ENCODE results near the gene AGBL1.

The AGBL1 gene

GRCh38 chr15:86776145-86776544, 696.5 kb downstream of the AGBL1 start:
- no peak for TF ChIP-seq ZBTB48 (tag by site-specific recombination; IDR thresholded peaks at IDR 0.05)
- TF ChIP-seq ZNF140 (tag by site-specific recombination; IDR thresholded peaks at IDR 0.05), result no peak
- no peak for TF ChIP-seq ZNF175 (tag by site-specific recombination; IDR thresholded peaks at IDR 0.05)
- no peak for TF ChIP-seq ZNF2 (tag by site-specific recombination; IDR thresholded peaks at IDR 0.05)
- no peak for TF ChIP-seq ZNF670 (tag by site-specific recombination; IDR thresholded peaks at IDR 0.05; ENCODE audit: low read depth)
- no peak for TF ChIP-seq PRDM2 (tag by site-specific recombination; IDR thresholded peaks at IDR 0.05; ENCODE audit: borderline replicate concordance)
- no peak for TF ChIP-seq ZNF704 (tag by site-specific recombination; IDR thresholded peaks at IDR 0.05)
- TF ChIP-seq GFI1B (tag by site-specific recombination; IDR thresholded peaks at IDR 0.05), result no peak
- H3K4me1 ChIP-seq (ENCODE audit: control insufficient read depth, insufficient read depth, low read length), result no peaks in the 10 kb centered on the region
- ChIA-PET POLR2A (no interaction called here), CTCF (interaction anchor here (0.6 kb wide), 1 partner anchor 1469 kb away, joined by 5 read pairs; no protein-coding TSS in a partner anchor)
- H3K27ac ChIP-seq (ENCODE audit: extremely low read depth, low read depth, low read length), result no peak overlapping the region
- no peaks in the 10 kb centered on the region for H3K36me3 ChIP-seq (ENCODE audit: control insufficient read depth in 2 of 2, insufficient read depth in 1 of 2, low read length in 2 of 2)
- no peak overlapping the region for H3K4me3 ChIP-seq (ENCODE audit: low read depth, low read length)
- H3K9me3 ChIP-seq (ENCODE audit: control insufficient read depth, insufficient read depth, low read depth, low read length), result no peaks in the 10 kb centered on the region; the same call in 1 of the 2 replicates

GRCh38 chr15:86796521-86796920, 716.9 kb downstream of the AGBL1 start:
- POLR2A ChIA-PET, result no interaction called here
- Histone ChIP-seq H3K4me3 (ENCODE audit: low read depth, low read length) (no peak overlapping the region), H3K36me3 (ENCODE audit: control insufficient read depth in 2 of 2, insufficient read depth in 1 of 2, low read length in 2 of 2) (no peaks in the 10 kb centered on the region), H3K27ac (ENCODE audit: extremely low read depth, low read depth, low read length) (no peak overlapping the region), H3K4me1 (ENCODE audit: control insufficient read depth, insufficient read depth, low read length) (no peaks in the 10 kb centered on the region), H3K9me3 (ENCODE audit: control insufficient read depth, insufficient read depth, low read depth, low read length) (no peaks in the 10 kb centered on the region)
- CTCF ChIA-PET, result no interaction called here
- TF ChIP-seq ZNF202 (tag by site-specific recombination; IDR thresholded peaks at IDR 0.05; ENCODE audit: borderline replicate concordance) (no peak), ZNF18 (tag by site-specific recombination; IDR thresholded peaks at IDR 0.05) (no peak), FEZF1 (tag by site-specific recombination; IDR thresholded peaks at IDR 0.05) (no peak), ZNF558 (tag by site-specific recombination; IDR thresholded peaks at IDR 0.05) (no peak), TRIM28 (IDR thresholded peaks at IDR 0.05; ENCODE audit: borderline replicate concordance, low read length) (no peak), ZNF146 (tag by site-specific recombination; IDR thresholded peaks at IDR 0.05) (no peak), ZFP37 (tag by site-specific recombination; IDR thresholded peaks at IDR 0.05) (no peak), ZNF133 (tag by site-specific recombination; IDR thresholded peaks at IDR 0.05) (no peak), HIC1 (tag by site-specific recombination; IDR thresholded peaks at IDR 0.05) (no peak), ZNF707 (tag by site-specific recombination; IDR thresholded peaks at IDR 0.05) (no peak), PRDM1 (tag by site-specific recombination; IDR thresholded peaks at IDR 0.05) (no peak)
